Measurements from ENCODE around the gene FHIT.

The FHIT gene

DNA sequence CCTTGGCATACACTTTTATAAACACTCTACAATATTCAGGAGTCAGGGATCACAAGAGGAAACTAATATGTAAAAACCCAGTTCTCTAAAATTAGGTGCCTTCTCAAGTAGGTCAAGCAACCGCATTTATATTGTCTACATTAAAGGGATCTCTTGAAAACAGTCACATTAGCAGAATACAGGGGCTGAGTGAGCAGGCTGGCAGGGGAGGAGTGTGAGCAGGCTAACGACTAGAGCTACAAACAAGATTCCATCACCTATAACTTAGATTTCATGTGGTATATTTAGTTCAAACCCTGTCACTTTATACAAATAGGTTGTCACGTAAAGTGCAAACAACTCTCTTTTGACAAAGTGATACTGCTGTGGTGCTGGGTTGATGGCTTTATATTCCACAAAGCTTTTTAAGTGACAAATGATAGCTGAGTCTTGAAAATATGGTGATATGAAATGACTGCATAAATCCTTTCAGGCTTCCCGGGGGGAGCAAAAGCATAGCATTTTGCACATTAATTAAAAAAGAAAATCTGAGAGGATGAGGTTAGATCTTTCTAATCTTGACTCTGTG is 937.9 kb downstream of the FHIT start:
- DNase-seq: no peak

DNA sequence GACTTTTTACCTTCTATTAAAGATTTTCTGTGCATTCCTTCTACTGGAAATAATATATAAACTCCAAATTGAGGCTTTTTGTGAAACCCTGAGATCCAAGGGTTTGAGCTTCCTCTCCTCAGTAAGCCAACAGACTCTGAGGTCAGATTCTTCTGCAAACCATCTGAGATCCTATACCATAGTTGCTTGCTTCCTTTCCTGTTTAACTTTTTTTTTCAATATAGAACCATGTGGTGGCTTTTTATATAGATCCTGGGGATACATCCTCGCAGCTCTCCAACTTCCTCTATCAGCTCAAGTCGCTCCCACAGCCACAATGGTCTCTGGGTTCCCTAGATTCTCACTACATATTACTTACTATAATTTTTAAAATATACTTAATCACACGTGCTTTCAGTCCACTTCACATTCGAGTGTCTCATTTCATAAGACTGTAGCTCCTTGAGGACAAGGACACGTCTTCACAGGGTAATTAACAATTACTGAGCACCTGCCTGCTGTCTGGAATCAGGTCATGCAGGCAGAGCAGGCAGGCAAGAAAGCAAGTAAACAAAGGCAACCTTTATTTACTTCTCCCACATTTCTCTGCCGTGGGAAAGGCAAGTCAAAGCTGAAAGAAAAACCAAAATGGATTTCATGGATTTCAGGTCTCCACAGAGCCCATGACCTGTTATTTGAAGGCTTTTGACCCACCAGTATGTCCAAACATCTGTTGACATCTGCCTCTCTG is 941.5 kb downstream of the FHIT start:
- DNase-seq: no peak

DNA sequence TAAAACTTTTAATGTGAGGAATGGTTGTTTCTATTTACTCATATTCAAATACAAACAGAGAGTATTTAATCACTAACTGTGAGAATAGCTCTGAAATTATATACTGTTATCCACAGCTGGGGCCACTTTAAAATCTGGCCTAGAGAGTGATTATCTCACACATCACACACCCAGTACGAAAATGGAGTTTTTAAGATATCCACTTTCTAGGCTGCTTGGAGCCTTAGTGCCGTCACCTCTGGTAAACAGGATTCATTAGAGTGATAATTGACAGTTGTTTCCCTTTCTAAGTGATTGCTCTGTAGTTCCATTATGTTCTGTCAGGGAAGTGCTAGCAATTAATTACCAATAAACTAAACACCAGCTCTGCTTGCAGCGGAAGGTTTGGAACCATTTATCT is 942.4 kb downstream of the FHIT start:
- no peak for DNase-seq

DNA sequence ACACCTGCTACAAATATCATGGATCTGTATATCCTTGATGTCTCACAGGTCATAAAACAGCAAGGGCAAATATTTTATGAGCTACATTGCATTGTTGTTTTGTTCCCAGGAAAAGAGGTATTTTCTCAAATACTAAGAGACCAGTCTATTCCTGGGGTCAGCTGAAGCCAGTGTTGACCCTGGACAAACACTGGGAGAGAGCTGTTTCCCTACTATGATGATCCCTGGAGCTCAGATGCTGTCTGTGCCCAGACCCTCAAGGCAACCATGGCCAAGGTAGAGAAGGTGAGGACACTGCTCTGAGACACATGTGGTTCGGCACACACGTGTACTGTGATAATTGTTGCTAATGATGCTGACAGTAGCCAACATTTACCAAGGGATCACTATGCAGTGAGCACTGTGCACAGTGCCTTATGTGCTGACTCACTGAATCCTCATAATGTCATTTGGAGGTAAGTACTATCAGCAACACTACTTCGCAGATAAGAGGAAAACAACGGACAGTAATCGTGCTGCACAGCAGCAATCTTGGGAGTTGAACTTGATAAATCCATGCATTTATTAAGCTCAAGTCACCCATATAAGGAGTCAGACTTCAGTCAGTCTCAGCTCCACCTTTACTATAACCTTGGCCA is 943.6 kb downstream of the FHIT start:
- no peak for DNase-seq

DNA sequence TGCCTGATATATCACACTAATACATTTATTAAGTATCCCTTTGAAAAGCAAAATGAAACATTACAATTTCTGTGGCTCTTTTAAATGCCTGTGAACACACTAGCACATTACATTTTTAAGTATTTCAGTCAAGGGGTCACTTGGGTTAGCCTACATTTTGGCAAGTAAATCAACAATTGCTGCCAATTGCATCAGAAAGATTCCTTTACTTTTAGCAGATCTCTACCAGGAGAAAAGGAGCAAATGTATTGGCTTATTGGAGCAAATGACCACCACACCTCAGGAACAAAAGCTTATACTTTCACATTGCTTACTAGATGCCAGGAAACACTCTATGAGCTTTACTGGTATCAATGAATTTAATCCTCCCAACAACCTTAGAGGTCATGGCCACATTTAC is 947.1 kb downstream of the FHIT start:
- no peak for DNase-seq

DNA sequence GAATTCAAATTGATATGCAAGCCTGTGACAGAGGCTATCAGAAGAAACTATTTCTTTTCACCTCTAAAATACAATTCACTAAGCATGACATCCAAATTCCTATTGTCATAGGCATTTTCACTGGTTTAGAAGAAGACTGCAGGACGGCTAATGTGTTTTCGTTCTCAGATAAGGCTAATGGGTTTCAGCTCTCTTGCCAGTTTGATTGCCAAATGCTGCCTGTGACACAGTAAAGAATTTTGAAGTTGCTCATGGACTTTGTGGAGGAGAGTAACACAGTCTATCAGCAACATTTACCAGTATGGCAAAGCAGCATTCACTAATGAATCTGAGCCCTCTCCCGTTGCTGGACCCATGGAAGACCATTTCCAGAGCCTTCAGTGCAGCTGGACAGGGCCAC is 948.1 kb downstream of the FHIT start:
- DNase-seq: no peak

DNA sequence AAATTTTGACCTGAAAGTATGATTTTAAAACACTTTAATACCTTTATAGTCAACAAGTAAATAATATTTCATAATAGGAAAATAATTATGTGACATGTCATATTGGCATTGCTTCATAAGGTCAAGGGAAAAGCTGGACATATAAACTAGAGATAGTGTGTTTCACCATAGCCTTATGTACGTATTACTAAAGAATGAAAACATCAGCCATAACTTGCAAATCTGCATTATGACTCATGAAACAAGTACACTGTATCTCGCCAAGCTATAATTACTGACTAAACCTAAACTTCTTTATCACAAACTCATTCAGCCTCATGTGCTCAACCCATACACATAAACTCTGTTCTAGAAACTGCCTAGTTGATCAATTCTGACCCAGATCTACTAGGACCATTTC is 950.1 kb downstream of the FHIT start:
- DNase-seq: no peak

DNA sequence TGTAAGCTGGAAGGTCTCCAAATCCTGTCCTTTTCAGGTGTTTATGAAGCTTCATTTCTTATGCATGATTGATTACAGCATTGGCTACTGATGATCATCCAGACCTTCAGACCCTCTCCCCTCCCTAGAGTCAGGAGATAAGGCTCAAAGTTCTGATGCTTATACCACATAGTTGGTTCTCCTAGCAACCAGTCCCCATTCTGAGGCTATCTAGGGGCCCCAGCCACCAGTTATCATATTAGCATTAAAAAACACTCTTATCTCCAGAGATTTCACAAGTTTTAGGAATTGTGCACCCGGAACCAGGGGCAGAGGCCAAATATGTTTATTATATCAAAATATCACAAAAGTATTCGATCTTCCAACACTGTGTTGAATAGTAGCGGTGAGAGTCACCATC is 953.1 kb downstream of the FHIT start:
- no peak for DNase-seq

DNA sequence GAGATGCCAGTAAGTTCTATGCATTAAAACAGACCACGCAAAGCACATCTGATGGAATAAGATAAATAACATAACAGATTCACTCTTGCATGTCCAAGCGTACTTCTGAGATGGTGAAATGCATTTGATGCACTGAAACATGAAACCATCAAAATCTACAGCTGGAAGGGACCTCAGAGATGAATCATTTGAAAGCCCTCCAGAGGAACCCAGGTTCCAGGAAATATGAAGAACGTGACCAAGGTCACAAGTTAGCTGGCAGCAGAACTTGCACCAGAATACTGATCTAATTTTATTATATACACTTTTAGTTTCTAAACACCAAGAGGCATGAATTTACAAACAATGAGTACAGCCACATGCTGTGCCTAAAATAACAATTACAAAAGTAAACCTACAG is 957.1 kb downstream of the FHIT start:
- peak; percentile 21 for DNase-seq

DNA sequence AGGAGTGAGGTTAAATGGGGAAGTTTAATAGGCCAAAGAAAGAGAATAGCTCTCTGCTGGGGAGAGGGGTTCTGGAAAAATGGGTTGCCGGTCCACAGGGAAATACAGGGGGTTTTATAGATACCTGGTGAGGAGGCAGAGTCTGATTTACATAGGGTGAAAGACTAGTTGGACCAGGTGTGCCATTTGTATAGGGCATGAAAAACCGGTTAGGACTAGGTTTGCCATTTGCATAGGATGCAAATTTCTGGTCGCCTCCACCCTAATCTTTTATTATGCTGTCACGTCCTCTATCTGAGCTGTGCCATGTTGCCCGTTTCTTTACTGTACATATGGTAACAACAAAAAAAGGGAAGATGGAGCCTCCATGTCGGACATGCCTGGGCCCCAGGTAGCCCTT is 960.1 kb downstream of the FHIT start:
- no peak for DNase-seq

DNA sequence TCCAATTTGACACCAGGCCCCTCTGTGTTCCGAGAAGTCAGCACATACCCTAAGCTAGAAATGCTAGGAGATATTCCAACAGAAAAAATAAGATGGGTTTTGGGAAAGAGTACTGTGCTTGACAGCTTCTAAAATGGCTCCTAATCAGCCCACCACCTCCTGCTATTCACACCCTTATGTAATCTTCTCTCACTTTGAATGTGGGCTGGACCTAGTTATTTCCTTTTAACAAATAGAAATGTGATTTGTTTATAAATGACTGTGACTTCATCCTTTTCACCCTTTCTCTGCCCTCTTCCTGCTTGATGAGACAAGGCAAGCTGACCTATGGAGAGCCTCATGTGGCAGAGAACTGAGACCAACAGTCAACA is 961.1 kb downstream of the FHIT start:
- DNase-seq: no peak

DNA sequence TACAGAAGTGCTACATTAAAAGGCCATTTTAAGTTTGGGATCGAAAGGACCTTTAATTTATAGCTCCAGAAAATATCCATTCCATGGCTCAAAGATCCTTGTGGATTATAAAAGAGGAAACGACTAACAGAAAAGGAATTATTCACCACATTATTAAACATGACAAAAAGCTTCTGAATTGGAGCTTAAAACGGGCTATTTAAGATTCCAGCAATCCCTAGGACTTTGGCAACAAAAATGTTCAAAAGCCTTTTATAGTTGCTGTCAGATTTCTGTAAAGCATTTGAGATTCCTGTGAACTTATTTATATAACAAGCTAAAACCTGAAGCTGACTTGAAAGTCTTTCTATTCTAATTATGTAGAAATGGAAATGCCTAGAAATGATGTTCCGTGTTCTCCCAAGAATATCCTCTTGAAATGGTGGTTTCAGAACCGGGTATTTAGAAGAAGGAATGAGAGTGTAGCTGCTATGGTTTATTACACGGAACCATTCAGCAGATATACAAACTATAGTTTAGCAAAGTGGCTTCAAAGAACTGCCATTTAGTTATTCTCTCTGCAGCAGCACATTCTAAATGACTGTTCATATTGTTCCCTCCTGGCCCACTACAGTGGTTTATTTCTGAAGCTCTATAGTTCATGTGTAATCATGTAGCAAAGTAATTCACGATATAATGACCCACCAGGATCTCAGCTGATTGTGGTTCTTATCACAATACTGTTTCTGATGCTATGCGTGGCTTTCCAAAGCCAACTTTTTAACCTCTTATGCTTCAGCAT is 961.7 kb downstream of the FHIT start:
- no peak for DNase-seq

DNA sequence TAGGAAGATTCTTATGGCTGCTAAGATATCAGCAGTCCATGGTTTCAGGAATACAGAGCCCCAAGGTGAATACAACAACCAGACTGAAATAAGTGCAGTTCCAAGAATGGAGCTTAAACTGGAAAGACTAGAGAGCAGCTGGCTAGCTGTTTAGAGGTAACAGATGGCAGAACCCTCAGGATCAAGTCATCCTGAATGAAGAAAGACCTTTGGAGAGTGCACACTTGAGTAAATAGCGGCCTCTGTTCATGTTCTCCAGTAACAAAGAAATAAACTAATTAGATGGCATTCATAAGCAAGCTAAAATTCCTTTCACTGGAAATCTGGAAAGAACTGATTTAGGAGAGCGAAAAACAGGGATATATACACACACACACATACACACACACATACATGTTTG is 968.4 kb downstream of the FHIT start:
- no peak for DNase-seq

DNA sequence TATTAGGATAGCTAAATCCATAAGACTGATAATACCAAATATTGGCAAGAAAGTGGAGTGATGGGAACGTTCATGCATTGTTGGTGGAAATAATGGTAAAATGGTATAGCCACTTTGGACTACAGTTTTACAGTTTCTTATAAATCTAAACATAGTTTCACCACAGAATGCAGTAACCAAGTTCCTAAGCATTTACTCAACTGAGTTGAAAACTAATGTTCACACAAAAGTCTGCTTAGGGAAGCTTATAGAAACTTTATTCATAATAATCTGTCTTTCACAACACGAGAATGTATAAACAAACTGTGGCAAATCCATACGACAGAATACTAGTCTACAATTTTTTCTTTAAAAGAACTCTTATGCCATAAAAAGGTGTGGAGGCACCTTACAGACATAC is 969.3 kb downstream of the FHIT start:
- DNase-seq: no peak

DNA sequence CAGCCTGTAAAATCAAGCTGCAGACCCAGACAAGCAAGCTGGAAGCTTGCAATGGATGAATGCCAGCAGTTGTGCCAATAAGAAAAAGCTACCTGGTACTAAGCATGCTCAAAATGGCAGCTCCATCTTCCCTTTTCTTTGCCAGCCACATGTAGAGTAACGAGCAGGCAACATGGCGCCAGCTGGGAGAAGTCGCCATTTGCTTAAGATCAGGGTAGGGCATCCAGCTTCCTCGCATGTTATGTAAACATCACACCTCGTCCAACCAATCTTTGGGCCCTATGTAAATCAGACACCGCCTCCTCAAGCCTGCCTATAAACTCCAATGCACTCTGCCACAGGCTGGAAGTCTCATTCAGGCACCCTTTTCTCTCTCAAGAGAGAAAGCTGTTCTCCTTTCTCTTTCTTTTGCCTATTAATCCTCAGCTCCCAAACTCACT is 973.9 kb downstream of the FHIT start:
- DNase-seq: no peak

DNA sequence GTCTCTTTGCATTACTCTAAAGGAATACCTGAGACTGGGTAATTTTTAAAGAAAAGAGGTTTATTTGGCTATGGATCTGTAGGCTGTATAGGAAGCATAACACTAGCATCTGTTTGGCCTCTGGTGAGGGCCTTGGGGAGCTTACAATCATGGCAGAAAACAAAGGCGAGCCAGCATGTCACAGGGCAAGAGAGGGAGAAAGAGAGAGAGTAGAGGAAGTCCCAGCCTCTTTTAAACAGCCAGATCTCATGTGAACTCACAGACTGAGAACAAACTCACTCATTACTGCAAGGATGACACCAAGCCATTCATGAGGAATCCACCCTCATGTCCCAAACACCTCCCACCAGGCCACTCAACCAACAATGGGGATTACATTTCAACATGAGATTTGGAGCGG is 974.6 kb downstream of the FHIT start:
- no peak for DNase-seq

DNA sequence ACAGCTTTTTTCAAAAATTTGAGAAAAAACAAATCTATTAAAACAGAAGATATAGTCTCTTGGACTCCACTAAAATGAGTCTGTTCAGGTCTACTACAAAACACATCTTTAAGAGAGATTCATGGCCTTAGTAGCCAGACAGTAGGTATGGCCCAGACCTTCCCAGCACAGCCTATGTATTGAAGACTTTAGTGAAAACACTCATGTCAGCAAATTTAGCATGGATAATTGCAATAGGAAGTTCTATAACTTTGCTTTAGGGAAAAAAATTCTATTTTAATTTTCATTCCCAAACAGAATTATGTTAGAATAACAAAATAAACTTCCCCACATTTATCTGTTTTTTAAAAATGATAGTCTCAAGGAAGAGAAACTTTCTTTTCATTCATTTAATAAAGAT is 976.6 kb downstream of the FHIT start:
- no peak for DNase-seq

DNA sequence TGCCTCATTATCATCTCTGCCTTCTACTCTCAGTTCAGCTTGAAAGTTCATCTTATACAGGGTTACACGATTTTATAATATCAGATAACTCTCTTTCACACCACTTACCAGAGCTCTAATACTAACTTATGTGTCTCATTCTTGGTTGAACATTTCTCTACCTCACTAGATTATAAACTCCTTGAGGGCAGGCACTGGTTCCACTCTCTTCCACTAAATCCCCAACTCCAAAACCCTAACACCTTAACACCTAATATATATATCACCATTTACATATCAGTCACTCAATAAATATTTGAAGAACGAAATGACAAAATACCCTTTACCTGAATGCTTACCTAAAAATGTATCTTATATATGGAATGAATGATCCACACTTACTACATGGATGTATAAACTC is 977.2 kb downstream of the FHIT start:
- no peak for DNase-seq

DNA sequence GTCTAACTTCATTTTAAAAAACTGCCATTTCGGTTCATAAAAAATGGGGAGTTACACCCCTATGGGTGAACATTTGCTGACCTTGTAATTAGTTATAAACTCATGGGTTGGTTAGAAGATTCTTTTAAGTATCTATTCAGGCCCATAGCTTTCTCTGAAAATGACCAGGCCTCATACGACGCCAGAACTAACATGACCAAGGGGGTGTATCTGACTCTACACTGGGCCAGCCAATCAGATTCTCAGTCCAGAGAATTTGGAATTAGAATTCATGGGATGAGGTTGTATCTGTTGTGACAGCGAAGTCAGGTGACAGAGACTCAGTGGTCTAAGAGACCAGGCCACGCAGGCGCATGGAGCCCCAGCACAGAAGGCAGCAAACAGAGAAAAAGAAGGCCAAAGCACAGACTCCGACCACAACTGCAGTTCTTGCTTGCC is 981.4 kb downstream of the FHIT start:
- no peak for DNase-seq

DNA sequence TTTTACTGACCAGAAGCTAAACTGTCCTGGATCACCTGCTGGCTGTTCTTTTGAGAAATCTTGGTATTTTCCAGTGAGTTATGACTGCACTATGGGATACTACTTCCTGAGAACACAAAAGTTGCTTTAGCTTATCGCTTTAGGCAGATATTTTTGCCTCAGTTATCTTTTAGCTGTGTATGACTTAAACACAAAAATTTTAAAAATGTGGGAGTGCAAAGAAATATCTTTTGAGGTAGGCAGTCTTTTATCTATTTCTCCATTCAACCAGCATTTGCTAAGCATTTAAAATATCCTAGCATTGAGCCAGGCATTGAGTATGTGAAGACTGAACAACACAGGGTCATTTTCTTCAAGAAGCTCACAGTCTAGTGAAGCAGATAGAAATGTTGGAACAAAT is 981.9 kb downstream of the FHIT start:
- DNase-seq: no peak

DNA sequence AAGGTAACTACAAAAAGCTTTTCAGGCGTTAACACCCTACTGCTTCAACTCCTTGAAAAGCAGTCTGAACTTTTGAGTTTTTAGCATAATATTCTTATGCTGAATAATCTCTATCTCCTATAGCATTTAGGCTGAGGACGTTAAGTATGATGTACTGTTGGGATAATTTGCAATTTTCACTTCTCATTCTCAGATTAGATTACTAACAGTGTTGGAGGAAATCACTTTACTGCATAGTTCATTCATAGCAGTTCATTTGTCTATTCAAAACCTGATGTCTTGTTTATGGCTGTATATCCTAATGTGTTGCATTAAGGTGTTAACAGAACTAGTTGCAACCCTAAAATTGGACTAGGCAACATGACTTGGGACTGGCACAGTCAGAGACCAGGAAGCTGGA is 983.1 kb downstream of the FHIT start:
- DNase-seq: no peak

DNA sequence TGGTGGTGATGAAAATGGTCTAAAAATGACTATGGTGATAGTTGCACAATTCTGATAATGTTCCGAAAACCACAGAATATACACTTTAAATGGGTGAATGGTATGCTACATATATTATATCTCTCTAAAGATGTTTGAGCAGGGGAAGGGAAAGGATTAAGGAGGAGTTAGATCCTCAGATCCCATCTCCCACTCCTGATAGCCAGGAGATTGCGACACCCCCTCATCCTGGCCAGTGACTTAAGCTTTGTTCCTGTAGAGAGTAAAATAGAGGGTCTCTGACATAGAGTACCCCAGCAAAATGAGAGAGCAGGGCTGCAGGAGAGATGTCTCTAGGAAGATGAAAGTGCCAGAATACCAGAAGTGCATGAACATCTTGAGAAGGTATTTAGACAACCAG is 984.8 kb downstream of the FHIT start:
- no peak for DNase-seq

DNA sequence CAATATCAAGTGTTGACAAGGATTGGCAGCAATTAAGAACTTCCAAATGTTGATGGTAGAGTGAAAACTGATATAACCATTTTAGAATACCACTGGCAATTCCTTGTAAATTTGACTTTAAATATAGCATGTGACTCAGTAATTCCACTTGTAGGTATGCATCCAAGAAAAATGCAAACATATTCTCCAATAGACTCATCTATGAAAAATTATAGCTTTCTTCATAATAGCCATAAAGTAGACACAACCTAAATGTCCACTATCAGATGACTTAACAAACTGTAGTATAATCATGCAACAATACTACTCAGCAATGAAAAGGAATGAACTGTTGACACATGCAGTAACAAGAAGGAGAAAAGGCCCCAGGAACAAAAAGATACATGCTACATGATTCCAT is 988.1 kb downstream of the FHIT start:
- no peak for DNase-seq

DNA sequence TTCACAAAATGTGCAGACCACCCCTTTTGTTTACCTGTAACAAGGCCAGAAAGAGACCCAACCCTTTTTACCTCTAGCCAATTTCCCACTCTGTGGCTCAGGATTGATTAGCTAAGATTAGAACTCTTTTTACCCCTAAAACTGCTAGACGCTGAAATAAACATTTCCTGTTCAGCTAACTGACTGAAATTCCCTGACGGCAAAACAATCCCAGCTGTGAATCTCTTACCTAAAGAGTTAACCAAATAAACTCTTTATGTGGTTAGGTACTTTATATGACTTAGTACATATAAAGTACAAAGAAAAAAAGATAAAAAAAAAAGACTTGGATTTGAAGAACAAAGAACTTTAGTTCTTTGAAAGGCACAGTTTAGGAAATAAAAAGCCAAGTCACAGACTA is 988.7 kb downstream of the FHIT start:
- no peak for DNase-seq
